HEK293 (cell line): ENCODE results near the gene VWA3B.

Experiments used
- CTCF ChIA-PET: fragments of 350-600 bp; formaldehyde crosslinking; extraction: SDS; loops from one replicate; lab custom pipeline; 2021; ENCODE audit warnings: antibody characterized with exemption; lab: Yijun Ruan, JAX
- POLR2A ChIA-PET: fragments of 300-600 bp; formaldehyde crosslinking; extraction: SDS; loops from one replicate; lab custom pipeline; 2020; ENCODE audit warnings: antibody characterized with exemption, inconsistent platforms; lab: Yijun Ruan, JAX
- H3K27ac ChIP-seq: fragments of 200-500 bp; sonication (Bioruptor generic); 2 replicates; pipeline ENCODE4 v1.5.1; 2014; ENCODE audit warnings: low read depth, low read length, control low read depth, inconsistent platforms; ENCODE audit errors: extremely low read depth
- H3K36me3 ChIP-seq, 2 experiments: fragments of 200-500 bp in 1 of 2; sonication (Bioruptor generic) in 1 of 2; 1 replicate in 1 of 2; 2 replicates in 1 of 2; pipeline ENCODE4 v1.5.1; 2014 to 2017; ENCODE audit warnings: inconsistent platforms in 2 of 2, low read length in 2 of 2; ENCODE audit not compliant: control insufficient read depth in 2 of 2, insufficient read depth in 1 of 2
- H3K4me1 ChIP-seq: fragments of 200-500 bp; sonication (Bioruptor generic); 2 replicates; pipeline ENCODE4 v1.5.1; 2014; ENCODE audit warnings: mild to moderate bottlenecking, low read length, inconsistent platforms; ENCODE audit not compliant: control insufficient read depth, insufficient read depth
- H3K4me3 ChIP-seq: 2 replicates; pipeline ENCODE4 v1.5.1; 2011; ENCODE audit warnings: low read depth, mild to moderate bottlenecking, control low read depth, low read length, moderate library complexity
- H3K9me3 ChIP-seq: fragments of 200-500 bp; sonication (Bioruptor generic); 2 replicates; pipeline ENCODE4 v1.5.1; 2014; ENCODE audit warnings: low read depth, low read length, inconsistent platforms; ENCODE audit not compliant: control insufficient read depth, insufficient read depth
- SCRT2 ChIP-seq: fragments of 450-650 bp; formaldehyde crosslinking; IDR thresholded peaks from 2 replicates; pipeline ENCODE4 v1.5.1; 2016; ENCODE audit warnings: missing biosample characterization, missing genetic modification characterization
- ZBTB17 ChIP-seq: fragments of 450-650 bp; formaldehyde crosslinking; IDR thresholded peaks from 2 replicates; pipeline ENCODE4 v1.5.1; 2016; ENCODE audit warnings: missing biosample characterization, missing genetic modification characterization
- ZBTB21 ChIP-seq: fragments of 450-650 bp; formaldehyde crosslinking; IDR thresholded peaks from 2 replicates; pipeline ENCODE4 v1.5.1; 2017; ENCODE audit warnings: missing biosample characterization, missing genetic modification characterization
- ZNF155 ChIP-seq: fragments of 450-650 bp; formaldehyde crosslinking; IDR thresholded peaks from 2 replicates; pipeline ENCODE4 v1.5.1; 2016; ENCODE audit warnings: missing biosample characterization, missing genetic modification characterization
- ZNF2 ChIP-seq: fragments of 450-650 bp; formaldehyde crosslinking; IDR thresholded peaks from 2 replicates; pipeline ENCODE4 v1.5.1; 2016; ENCODE audit warnings: missing biosample characterization, missing genetic modification characterization
- ZNF223 ChIP-seq: fragments of 450-650 bp; formaldehyde crosslinking; IDR thresholded peaks from 2 replicates; pipeline ENCODE4 v1.5.1; 2016; ENCODE audit warnings: missing biosample characterization, missing genetic modification characterization
- ZNF274 ChIP-seq, 2 experiments: fragments of 200-500 bp in 1 of 2; fragments of 450-650 bp in 1 of 2; sonication (Bioruptor generic) in 1 of 2; formaldehyde crosslinking in 1 of 2; IDR thresholded peaks; 2 replicates each; pipeline versions ENCODE4 v1.5.1 to v1.6.1; 2014 to 2016; ENCODE audit warnings: borderline replicate concordance in 1 of 2, inconsistent platforms in 1 of 2, low read length in 1 of 2, missing biosample characterization in 1 of 2, missing genetic modification characterization in 1 of 2
- ZNF324 ChIP-seq: fragments of 450-650 bp; formaldehyde crosslinking; IDR thresholded peaks from 2 replicates; pipeline ENCODE4 v1.5.1; 2016; ENCODE audit warnings: missing biosample characterization, missing genetic modification characterization
- ZNF350 ChIP-seq: fragments of 450-650 bp; formaldehyde crosslinking; IDR thresholded peaks from 2 replicates; pipeline ENCODE4 v1.5.0; 2017; ENCODE audit warnings: missing biosample characterization, mild to moderate bottlenecking, missing genetic modification characterization
- ZNF510 ChIP-seq: fragments of 450-650 bp; formaldehyde crosslinking; IDR thresholded peaks from 2 replicates; pipeline ENCODE4 v1.5.1; 2018; ENCODE audit warnings: mild to moderate bottlenecking, missing genetic modification characterization, missing biosample characterization; ENCODE audit not compliant: insufficient replicate concordance
- ZNF513 ChIP-seq: fragments of 450-650 bp; IDR thresholded peaks from 2 replicates; pipeline ENCODE4 v1.5.1; 2018; ENCODE audit warnings: missing biosample characterization, missing genetic modification characterization
- ZNF530 ChIP-seq: fragments of 450-650 bp; formaldehyde crosslinking; IDR thresholded peaks from 2 replicates; pipeline ENCODE4 v1.5.1; 2016; ENCODE audit warnings: low read depth, missing biosample characterization, missing genetic modification characterization
- ZNF548 ChIP-seq: fragments of 450-650 bp; formaldehyde crosslinking; IDR thresholded peaks from 2 replicates; pipeline ENCODE4 v1.5.1; 2016; ENCODE audit warnings: missing biosample characterization, missing genetic modification characterization
- ZNF558 ChIP-seq: fragments of 450-650 bp; formaldehyde crosslinking; IDR thresholded peaks from 2 replicates; pipeline ENCODE4 v1.5.1; 2016; ENCODE audit warnings: missing biosample characterization, missing genetic modification characterization
- ZNF571 ChIP-seq: fragments of 450-650 bp; formaldehyde crosslinking; IDR thresholded peaks from 2 replicates; pipeline ENCODE4 v1.5.0; 2017; ENCODE audit warnings: missing biosample characterization, missing genetic modification characterization
- ZSCAN30 ChIP-seq: fragments of 450-650 bp; IDR thresholded peaks from 2 replicates; pipeline ENCODE4 v1.5.1; 2018; ENCODE audit warnings: missing biosample characterization, mild to moderate bottlenecking, missing genetic modification characterization, moderate library complexity
- TF ChIP-seq, protein P1 (sequence below): fragments of 450-650 bp; formaldehyde crosslinking; IDR thresholded peaks from 2 replicates; pipeline ENCODE4 v1.5.1; 2016; ENCODE audit warnings: missing biosample characterization, missing genetic modification characterization
- TF ChIP-seq, protein P2 (sequence below): fragments of 450-650 bp; formaldehyde crosslinking; IDR thresholded peaks from 2 replicates; pipeline ENCODE4 v1.5.1; 2016; ENCODE audit warnings: missing biosample characterization, missing genetic modification characterization, borderline replicate concordance
- TF ChIP-seq, protein P3 (sequence below): fragments of 450-650 bp; formaldehyde crosslinking; IDR thresholded peaks from 2 replicates; pipeline ENCODE4 v1.5.1; 2017; ENCODE audit warnings: missing biosample characterization, missing genetic modification characterization
- TF ChIP-seq, protein P4 (sequence below): fragments of 450-650 bp; formaldehyde crosslinking; IDR thresholded peaks from 2 replicates; pipeline ENCODE4 v1.5.1; 2016; ENCODE audit warnings: missing biosample characterization, missing genetic modification characterization
- TF ChIP-seq, protein P5 (sequence below): fragments of 450-650 bp; formaldehyde crosslinking; IDR thresholded peaks from 2 replicates; pipeline ENCODE4 v1.5.1; 2016; ENCODE audit warnings: missing biosample characterization, missing genetic modification characterization
- TF ChIP-seq, protein P6 (sequence below): fragments of 450-650 bp; formaldehyde crosslinking; IDR thresholded peaks from 2 replicates; pipeline ENCODE4 v1.5.1; 2016; ENCODE audit warnings: missing biosample characterization, missing genetic modification characterization
- TF ChIP-seq, protein P7 (sequence below): fragments of 450-650 bp; formaldehyde crosslinking; IDR thresholded peaks from 2 replicates; pipeline ENCODE4 v1.5.1; 2017; ENCODE audit warnings: missing biosample characterization, missing genetic modification characterization

Gene VWA3B

DNA sequence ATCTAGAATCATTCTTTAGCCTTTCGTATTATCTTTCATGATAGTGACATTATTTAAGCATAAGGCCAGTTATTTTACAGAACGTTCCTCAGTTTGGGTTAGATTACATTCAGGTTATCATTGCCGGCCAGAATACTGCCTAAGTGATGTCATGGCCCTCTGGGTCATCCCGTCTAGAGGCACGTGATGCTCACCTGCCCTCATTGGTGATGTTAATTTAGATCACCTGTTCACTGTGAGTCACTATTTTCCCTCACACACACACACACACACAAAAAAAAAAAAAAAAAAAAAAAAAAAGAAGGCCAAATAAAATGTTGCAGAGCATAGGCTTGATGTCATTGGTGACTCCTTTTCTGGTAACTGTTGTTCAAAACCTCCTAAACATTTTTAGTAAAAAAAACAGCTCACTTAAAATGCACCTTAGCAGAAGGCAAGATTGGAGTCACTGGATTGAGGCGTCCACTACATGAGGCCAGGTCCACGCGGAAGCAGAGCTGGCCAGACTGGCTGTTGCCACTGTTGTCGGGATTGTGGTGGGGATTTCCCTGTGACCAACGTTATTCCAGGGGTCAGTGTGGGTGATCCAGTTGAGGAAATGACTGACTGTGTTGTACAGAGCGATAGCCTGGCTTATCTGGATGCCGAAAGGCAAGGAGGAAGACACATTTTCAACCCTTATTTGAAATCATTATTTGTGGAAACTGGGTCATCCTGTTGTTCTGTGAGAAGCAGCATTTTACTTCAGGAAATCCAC is 207.1 kb downstream of the VWA3B start (continued):
- TF ChIP-seq ZNF513 (tag by site-specific recombination), result no peak
- TF ChIP-seq, protein P1, sequence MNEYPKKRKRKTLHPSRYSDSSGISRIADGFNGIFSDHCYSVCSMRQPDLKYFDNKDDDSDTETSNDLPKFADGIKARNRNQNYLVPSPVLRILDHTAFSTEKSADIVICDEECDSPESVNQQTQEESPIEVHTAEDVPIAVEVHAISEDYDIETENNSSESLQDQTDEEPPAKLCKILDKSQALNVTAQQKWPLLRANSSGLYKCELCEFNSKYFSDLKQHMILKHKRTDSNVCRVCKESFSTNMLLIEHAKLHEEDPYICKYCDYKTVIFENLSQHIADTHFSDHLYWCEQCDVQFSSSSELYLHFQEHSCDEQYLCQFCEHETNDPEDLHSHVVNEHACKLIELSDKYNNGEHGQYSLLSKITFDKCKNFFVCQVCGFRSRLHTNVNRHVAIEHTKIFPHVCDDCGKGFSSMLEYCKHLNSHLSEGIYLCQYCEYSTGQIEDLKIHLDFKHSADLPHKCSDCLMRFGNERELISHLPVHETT (tag by site-specific recombination), result no peak
- no peak for TF ChIP-seq ZNF350 (tag by site-specific recombination)
- TF ChIP-seq ZSCAN30, result no peak
- no peak for TF ChIP-seq SCRT2 (tag by site-specific recombination)
- TF ChIP-seq, protein P2, sequence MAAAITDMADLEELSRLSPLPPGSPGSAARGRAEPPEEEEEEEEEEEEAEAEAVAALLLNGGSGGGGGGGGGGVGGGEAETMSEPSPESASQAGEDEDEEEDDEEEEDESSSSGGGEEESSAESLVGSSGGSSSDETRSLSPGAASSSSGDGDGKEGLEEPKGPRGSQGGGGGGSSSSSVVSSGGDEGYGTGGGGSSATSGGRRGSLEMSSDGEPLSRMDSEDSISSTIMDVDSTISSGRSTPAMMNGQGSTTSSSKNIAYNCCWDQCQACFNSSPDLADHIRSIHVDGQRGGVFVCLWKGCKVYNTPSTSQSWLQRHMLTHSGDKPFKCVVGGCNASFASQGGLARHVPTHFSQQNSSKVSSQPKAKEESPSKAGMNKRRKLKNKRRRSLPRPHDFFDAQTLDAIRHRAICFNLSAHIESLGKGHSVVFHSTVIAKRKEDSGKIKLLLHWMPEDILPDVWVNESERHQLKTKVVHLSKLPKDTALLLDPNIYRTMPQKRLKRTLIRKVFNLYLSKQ, result no peak
- TF ChIP-seq, protein P3, sequence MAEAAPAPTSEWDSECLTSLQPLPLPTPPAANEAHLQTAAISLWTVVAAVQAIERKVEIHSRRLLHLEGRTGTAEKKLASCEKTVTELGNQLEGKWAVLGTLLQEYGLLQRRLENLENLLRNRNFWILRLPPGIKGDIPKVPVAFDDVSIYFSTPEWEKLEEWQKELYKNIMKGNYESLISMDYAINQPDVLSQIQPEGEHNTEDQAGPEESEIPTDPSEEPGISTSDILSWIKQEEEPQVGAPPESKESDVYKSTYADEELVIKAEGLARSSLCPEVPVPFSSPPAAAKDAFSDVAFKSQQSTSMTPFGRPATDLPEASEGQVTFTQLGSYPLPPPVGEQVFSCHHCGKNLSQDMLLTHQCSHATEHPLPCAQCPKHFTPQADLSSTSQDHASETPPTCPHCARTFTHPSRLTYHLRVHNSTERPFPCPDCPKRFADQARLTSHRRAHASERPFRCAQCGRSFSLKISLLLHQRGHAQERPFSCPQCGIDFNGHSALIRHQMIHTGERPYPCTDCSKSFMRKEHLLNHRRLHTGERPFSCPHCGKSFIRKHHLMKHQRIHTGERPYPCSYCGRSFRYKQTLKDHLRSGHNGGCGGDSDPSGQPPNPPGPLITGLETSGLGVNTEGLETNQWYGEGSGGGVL (tag by site-specific recombination), result no peak
- no peak for TF ChIP-seq ZNF548 (tag by site-specific recombination)
- no peak for TF ChIP-seq ZNF324 (tag by site-specific recombination)
- no peak for TF ChIP-seq ZNF274 (IDR thresholded peaks at IDR 0.05; ENCODE audit: low read length)
- TF ChIP-seq ZNF274 (tag by site-specific recombination; IDR thresholded peaks at IDR 0.05; ENCODE audit: borderline replicate concordance), result no peak
- no peak for TF ChIP-seq ZBTB21 (tag by site-specific recombination)
- TF ChIP-seq ZNF571 (tag by site-specific recombination), result no peak

DNA sequence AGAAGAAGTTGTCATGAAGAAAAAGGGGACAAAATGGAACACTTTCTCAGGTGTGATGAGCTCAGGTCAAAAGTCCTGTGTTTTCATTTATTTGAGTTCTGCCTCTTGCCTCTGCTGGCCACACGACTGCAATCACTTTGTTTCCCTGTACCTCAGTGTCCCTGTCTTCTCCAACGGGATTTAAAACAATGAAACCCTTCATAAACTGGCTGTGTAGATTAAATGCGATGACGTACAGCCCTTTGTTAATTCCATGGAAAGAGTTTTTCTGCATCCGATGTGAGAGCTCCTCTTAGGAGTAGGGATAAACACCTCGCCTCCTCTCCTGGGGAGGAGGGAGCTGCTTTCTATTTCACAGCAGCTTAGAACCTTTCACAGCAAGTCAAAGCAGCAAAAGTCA is 207.7 kb downstream of the VWA3B start:
- Histone ChIP-seq H3K9me3 (no peaks in the 10 kb centered on the region), H3K36me3 (no peaks in the 10 kb centered on the region), H3K27ac (no peak overlapping the region), H3K4me3 (no peak overlapping the region), H3K4me1 (no peaks in the 10 kb centered on the region)
- TF ChIP-seq, protein P4, sequence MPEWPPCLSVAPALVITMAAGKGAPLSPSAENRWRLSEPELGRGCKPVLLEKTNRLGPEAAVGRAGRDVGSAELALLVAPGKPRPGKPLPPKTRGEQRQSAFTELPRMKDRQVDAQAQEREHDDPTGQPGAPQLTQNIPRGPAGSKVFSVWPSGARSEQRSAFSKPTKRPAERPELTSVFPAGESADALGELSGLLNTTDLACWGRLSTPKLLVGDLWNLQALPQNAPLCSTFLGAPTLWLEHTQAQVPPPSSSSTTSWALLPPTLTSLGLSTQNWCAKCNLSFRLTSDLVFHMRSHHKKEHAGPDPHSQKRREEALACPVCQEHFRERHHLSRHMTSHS, result no peak
- TF ChIP-seq, protein P1 (tag by site-specific recombination), result no peak
- no peak for TF ChIP-seq ZNF510 (tag by site-specific recombination)
- TF ChIP-seq ZBTB17, result no peak
- TF ChIP-seq ZNF155 (tag by site-specific recombination), result no peak
- TF ChIP-seq, protein P5, sequence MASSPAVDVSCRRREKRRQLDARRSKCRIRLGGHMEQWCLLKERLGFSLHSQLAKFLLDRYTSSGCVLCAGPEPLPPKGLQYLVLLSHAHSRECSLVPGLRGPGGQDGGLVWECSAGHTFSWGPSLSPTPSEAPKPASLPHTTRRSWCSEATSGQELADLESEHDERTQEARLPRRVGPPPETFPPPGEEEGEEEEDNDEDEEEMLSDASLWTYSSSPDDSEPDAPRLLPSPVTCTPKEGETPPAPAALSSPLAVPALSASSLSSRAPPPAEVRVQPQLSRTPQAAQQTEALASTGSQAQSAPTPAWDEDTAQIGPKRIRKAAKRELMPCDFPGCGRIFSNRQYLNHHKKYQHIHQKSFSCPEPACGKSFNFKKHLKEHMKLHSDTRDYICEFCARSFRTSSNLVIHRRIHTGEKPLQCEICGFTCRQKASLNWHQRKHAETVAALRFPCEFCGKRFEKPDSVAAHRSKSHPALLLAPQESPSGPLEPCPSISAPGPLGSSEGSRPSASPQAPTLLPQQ (tag by site-specific recombination), result no peak
- TF ChIP-seq ZNF530 (tag by site-specific recombination), result no peak
- TF ChIP-seq ZNF223 (tag by site-specific recombination), result no peak
- TF ChIP-seq ZNF558, result no peak
- TF ChIP-seq, protein P6, sequence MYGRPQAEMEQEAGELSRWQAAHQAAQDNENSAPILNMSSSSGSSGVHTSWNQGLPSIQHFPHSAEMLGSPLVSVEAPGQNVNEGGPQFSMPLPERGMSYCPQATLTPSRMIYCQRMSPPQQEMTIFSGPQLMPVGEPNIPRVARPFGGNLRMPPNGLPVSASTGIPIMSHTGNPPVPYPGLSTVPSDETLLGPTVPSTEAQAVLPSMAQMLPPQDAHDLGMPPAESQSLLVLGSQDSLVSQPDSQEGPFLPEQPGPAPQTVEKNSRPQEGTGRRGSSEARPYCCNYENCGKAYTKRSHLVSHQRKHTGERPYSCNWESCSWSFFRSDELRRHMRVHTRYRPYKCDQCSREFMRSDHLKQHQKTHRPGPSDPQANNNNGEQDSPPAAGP, result no peak
- TF ChIP-seq, protein P7, sequence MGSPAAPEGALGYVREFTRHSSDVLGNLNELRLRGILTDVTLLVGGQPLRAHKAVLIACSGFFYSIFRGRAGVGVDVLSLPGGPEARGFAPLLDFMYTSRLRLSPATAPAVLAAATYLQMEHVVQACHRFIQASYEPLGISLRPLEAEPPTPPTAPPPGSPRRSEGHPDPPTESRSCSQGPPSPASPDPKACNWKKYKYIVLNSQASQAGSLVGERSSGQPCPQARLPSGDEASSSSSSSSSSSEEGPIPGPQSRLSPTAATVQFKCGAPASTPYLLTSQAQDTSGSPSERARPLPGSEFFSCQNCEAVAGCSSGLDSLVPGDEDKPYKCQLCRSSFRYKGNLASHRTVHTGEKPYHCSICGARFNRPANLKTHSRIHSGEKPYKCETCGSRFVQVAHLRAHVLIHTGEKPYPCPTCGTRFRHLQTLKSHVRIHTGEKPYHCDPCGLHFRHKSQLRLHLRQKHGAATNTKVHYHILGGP (tag by site-specific recombination), result no peak
- no peak for TF ChIP-seq ZNF2
- POLR2A ChIA-PET, result no interaction called here
- CTCF ChIA-PET, result no interaction called here
